ENCODE results near the gene TM9SF2.

DNA sequence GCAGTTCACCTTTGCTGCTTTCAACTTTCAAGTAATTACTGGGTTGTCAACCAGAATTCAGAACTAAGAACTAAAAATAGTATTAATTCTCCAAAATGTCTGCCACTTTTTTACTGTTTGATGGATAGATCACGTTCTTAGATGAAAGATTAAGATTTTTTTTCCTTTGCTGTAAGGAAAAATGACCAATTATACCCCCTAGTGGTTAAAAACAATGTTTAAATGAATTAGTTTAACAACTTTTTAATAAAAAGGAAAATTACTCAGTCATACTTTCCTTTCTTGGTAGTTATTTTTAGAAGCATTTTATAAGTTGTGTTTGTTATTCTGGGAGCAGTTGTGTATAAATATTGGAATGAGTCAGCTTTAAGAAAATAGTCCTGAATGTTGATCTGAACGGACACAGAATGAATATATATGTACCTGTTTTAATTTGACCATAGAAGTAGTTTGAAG, 4.6 kb downstream of the TM9SF2 start:
- TF ChIP-seq, protein P1, sequence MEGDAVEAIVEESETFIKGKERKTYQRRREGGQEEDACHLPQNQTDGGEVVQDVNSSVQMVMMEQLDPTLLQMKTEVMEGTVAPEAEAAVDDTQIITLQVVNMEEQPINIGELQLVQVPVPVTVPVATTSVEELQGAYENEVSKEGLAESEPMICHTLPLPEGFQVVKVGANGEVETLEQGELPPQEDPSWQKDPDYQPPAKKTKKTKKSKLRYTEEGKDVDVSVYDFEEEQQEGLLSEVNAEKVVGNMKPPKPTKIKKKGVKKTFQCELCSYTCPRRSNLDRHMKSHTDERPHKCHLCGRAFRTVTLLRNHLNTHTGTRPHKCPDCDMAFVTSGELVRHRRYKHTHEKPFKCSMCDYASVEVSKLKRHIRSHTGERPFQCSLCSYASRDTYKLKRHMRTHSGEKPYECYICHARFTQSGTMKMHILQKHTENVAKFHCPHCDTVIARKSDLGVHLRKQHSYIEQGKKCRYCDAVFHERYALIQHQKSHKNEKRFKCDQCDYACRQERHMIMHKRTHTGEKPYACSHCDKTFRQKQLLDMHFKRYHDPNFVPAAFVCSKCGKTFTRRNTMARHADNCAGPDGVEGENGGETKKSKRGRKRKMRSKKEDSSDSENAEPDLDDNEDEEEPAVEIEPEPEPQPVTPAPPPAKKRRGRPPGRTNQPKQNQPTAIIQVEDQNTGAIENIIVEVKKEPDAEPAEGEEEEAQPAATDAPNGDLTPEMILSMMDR (IDR thresholded peaks at IDR 0.05; ENCODE audit: insufficient read depth, low read length, poor library complexity, severe bottlenecking), result no peak
- no peak for TF ChIP-seq EZH2phosphoT487 (conservative IDR thresholded peaks at IDR 0.05; ENCODE audit: low read length)
